ENCODE data around the gene SKAP1. TPM values are rescaled to one million over a fixed set of nuclear protein-coding genes. Genes with fewer than 3 reads are reported as not detected.

Gene SKAP1
- total RNA-seq, 4 donors from 2014 or later, result 1.1 to 1.7 (median 1.2) TPM

DNA sequence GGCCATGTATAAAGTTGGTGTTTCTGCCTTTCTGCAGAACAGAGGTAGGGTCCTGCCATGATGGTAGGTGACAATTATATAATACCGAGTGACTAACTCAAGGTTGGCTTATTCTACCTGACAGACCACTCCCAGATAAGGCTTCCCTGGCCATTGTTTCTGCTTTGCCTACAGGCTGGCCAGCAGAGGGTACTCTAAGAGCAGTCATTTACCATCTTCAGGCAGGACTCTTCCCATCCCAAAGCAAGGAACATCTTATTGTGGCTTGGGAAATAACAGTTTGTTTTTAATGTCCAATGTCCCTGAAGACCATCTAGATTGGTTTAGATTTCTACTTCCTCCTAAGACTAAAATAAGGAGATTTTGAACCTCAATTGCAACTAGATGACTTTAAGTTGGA, 248.4 kb downstream of the SKAP1 start:
- no peak overlapping the region for H3K4me3 ChIP-seq
- H3K4me1 ChIP-seq, result no peaks in the 10 kb centered on the region
- H3K36me3 ChIP-seq, result no peaks in the 10 kb centered on the region
- no peak overlapping the region for H3K27ac ChIP-seq (replicated peaks in 1 of 4)
- DNase-seq (ENCODE audit: extremely low spot score), result no peak
- no peak for TF ChIP-seq POLR2AphosphoS5 (IDR thresholded peaks at IDR 0.05)
- TF ChIP-seq CTCF (IDR thresholded peaks at IDR 0.05), result no peak
- no peak for TF ChIP-seq POLR2A (IDR thresholded peaks at IDR 0.05; ENCODE audit: low read depth)
- TF ChIP-seq EP300 (IDR thresholded peaks at IDR 0.05), result no peak
- intact Hi-C loops (cut with DNase I), result no loop called here
- peaks cover 0 to 30% (median 0%) of the 10 kb centered on the region in 4 donors for H3K27me3 ChIP-seq
- 0% methylated on average over 1 of the region's 1 CpG for WGBS
- no peaks in the 10 kb centered on the region for H3K9me3 ChIP-seq

DNA sequence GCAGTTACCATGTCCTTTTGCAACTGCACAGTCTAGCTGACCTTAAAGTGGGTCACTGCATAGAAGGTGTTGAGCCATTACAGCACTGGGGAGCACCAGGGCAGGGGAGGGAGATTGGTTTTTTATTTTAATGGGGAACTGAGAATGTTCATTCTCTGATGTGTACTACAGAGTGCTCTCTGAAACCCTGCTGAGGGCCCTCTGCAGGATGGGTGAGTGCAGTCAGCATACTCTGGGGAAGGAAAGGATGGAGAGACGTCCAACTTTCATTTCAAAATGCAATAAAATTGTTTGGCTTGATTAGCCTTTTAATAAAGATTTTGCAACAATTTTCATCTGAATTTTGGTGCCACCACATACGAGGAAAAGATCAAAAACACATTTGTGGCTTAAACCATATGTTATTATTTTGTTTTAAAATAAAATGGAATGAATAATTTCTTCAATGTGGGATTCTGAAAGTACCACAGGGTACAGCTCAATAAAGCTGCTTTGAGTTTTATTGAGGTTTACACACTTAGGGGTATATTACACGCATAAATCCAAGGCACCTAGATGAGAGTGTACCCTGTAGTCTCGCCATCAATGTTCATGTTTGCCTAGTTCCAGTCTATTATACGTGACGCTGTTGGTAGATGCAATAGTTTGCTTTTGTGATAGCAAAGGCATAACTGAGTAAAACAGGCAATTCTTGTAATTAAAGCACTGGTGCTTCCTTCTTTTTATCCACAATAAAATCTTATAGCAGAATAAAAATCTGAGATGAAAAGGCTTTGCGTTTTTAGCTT, 249.0 kb downstream of the SKAP1 start:
- no peaks in the 10 kb centered on the region for H3K36me3 ChIP-seq
- H3K4me1 ChIP-seq, result no peaks in the 10 kb centered on the region
- WGBS, result 82% methylated on average over 7 of the region's 7 CpGs
- H3K27me3 ChIP-seq, result peaks cover 0 to 24% (median 0%) of the 10 kb centered on the region in 4 donors
- DNase-seq (ENCODE audit: extremely low spot score), result no peak
- H3K27ac ChIP-seq (replicated peaks in 1 of 4), result no peak overlapping the region
- intact Hi-C loops (cut with DNase I), result no loop called here
- TF ChIP-seq EP300 (IDR thresholded peaks at IDR 0.05) (no peak), CTCF (IDR thresholded peaks at IDR 0.05) (no peak), POLR2A (IDR thresholded peaks at IDR 0.05; ENCODE audit: low read depth) (no peak), POLR2AphosphoS5 (IDR thresholded peaks at IDR 0.05) (no peak)
- H3K4me3 ChIP-seq, result no peak overlapping the region
- no peaks in the 10 kb centered on the region for H3K9me3 ChIP-seq

DNA sequence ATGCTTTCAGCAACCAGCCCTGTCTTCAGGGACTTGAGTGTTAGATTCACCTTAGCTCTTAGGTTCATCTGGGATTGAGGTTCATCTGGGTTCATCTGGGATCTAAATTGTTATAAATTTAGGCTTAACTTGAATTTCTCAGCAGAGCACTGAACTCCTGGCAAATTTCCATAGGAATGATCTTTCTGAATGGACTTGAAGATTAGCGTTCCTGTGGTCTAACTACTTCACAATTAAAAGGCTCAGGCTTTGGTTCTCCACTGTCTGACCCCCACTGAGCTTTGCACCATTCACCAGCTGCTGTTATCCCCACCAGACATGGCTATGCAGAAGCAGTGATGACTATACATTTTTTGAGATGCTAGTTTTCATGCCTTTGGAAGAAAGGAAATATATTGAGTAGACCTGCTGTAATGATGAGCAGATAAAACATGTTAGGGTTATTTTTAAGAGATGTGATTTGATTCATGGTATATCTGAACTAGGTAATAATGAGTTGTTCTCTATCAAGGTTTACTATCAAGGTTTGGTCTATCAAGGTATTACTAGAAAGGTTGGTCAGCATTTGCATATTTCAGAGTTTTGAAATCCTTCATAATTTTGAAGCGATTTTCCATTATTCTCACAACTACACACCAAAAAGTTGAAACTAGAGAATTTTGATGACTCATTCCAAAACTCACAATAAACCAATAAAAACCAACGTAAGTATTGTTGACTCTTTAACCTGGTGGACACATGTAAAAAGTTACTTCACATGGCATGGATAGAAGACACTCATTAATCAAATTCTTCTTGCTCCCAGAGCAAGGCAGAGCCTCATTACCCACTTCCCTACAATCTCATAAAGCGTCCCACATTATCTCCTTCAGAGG, 250.7 kb downstream of the SKAP1 start:
- no peak for DNase-seq (ENCODE audit: extremely low spot score)
- H3K36me3 ChIP-seq, result no peaks in the 10 kb centered on the region
- H3K27ac ChIP-seq (replicated peaks in 1 of 4), result no peak overlapping the region
- H3K27me3 ChIP-seq, result peaks cover 0 to 14% (median 0%) of the 10 kb centered on the region in 4 donors
- no peak overlapping the region for H3K4me3 ChIP-seq
- no peaks in the 10 kb centered on the region for H3K9me3 ChIP-seq
- WGBS, result 78% methylated on average over 4 of the region's 4 CpGs
- TF ChIP-seq POLR2A (IDR thresholded peaks at IDR 0.05; ENCODE audit: low read depth) (no peak), CTCF (IDR thresholded peaks at IDR 0.05) (no peak), POLR2AphosphoS5 (IDR thresholded peaks at IDR 0.05) (no peak), EP300 (IDR thresholded peaks at IDR 0.05) (no peak)
- H3K4me1 ChIP-seq, result no peaks in the 10 kb centered on the region
- intact Hi-C loops (cut with DNase I), result no loop called here

GRCh38 chr17:48178317-48178716, 251.7 kb downstream of the SKAP1 start:
- peaks cover 0 to 12% (median 0%) of the 10 kb centered on the region in 4 donors for H3K27me3 ChIP-seq
- no peak overlapping the region for H3K4me3 ChIP-seq
- TF ChIP-seq CTCF (IDR thresholded peaks at IDR 0.05), result no peak
- no peaks in the 10 kb centered on the region for H3K4me1 ChIP-seq
- H3K9me3 ChIP-seq, result no peaks in the 10 kb centered on the region
- no peak overlapping the region for H3K27ac ChIP-seq (replicated peaks in 1 of 4)
- DNase-seq (ENCODE audit: extremely low spot score), result no peak
- 75% methylated on average over 4 of the region's 4 CpGs for WGBS
- intact Hi-C loops (cut with DNase I), result no loop called here
- H3K36me3 ChIP-seq, result no peaks in the 10 kb centered on the region

Measured in esophagus muscularis mucosa (tissue), 4 donors.